ENCODE results near the gene RBM6. TPM values are rescaled to one million over a fixed set of nuclear protein-coding genes. Genes with fewer than 3 reads are reported as not detected.
"Not testable (repeated sequence)": the region's sequence is repeated elsewhere in the genome, so short reads cannot be mapped to it uniquely, and the experiment has no call there.

Gene RBM6
- total RNA-seq, 2 donors from 2014 or later: 53.4 to 62.6 TPM

GRCh38 chr3:49910409-49911123, 29.4 kb upstream of the RBM6 start:
- DNase-seq (ENCODE audit: low spot score): no peak
- intact Hi-C loops (cut with DNase I): no loop called here

- DNase-seq (ENCODE audit: low spot score): no peak
- intact Hi-C loops (cut with DNase I): no loop called here
Observed at GRCh38 chr3:49911124-49911420, 28.9 kb upstream of the RBM6 start.

GRCh38 chr3:49911611-49912010, 28.3 kb upstream of the RBM6 start:
- intact Hi-C loops (cut with DNase I): no loop called here
- no peak for DNase-seq (ENCODE audit: low spot score)

GRCh38 chr3:49912881-49913281, 27.1 kb upstream of the RBM6 start:
- DNase-seq (ENCODE audit: low spot score): no peak
- intact Hi-C loops (cut with DNase I): no loop called here

- intact Hi-C loops (cut with DNase I): no loop called here
- no peak for DNase-seq (ENCODE audit: low spot score)
Observed at GRCh38 chr3:49914906-49915305, 25.0 kb upstream of the RBM6 start.

- DNase-seq (ENCODE audit: low spot score): no peak
- intact Hi-C loops (cut with DNase I): no loop called here
Observed at GRCh38 chr3:49916686-49917085, 23.3 kb upstream of the RBM6 start.

- DNase-seq (ENCODE audit: low spot score); intact Hi-C loops (cut with DNase I): not testable (repeated sequence)
Observed at GRCh38 chr3:49917806-49918590, 22.0 kb upstream of the RBM6 start.

GRCh38 chr3:49924683-49925082, 15.3 kb upstream of the RBM6 start:
- DNase-seq (ENCODE audit: low spot score): no peak
- intact Hi-C loops (cut with DNase I): no loop called here

GRCh38 chr3:49925485-49925884, 14.5 kb upstream of the RBM6 start:
- no peak for DNase-seq (ENCODE audit: low spot score)
- intact Hi-C loops (cut with DNase I): no loop called here

- DNase-seq (ENCODE audit: low spot score): no peak
- intact Hi-C loops (cut with DNase I): no loop called here
Observed at GRCh38 chr3:49926117-49926728, 13.7 kb upstream of the RBM6 start.

- intact Hi-C loops (cut with DNase I): no loop called here
- no peak for DNase-seq (ENCODE audit: low spot score)
Observed at GRCh38 chr3:49927798-49928197, 12.2 kb upstream of the RBM6 start.

GRCh38 chr3:49928481-49929017, 11.4 kb upstream of the RBM6 start:
- DNase-seq (ENCODE audit: low spot score): no peak
- intact Hi-C loops (cut with DNase I): no loop called here

- peak; percentile 99 for DNase-seq (ENCODE audit: low spot score)
- intact Hi-C loops (cut with DNase I): loop anchor here in 1 of 2 donors (10.0 kb wide), 1 partner anchor 1355 kb away; no protein-coding TSS in a partner anchor
Observed at GRCh38 chr3:49929291-49930167, 10.4 kb upstream of the RBM6 start, which contains the start of gene MON1A. Gene MON1A, minus strand, starts transcription at chr3:49929811. Its CDS starts 16,465 bp downstream, at chr3:49913346.

GRCh38 chr3:49930168-49930690, 9.7 kb upstream of the RBM6 start:
- DNase-seq (ENCODE audit: low spot score): no peak
- intact Hi-C loops (cut with DNase I): loop anchor here in 1 of 2 donors (10.0 kb wide), 1 partner anchor 1355 kb away; no protein-coding TSS in a partner anchor

GRCh38 chr3:49930922-49931321, 9.0 kb upstream of the RBM6 start:
- DNase-seq (ENCODE audit: low spot score): no peak
- intact Hi-C loops (cut with DNase I): loop anchor here in 1 of 2 donors (10.0 kb wide), 1 partner anchor 1354 kb away; no protein-coding TSS in a partner anchor

- DNase-seq (ENCODE audit: low spot score): not testable (repeated sequence)
- intact Hi-C loops (cut with DNase I): loop anchor here in 1 of 2 donors (10.0 kb wide), 1 partner anchor 1353 kb away; no protein-coding TSS in a partner anchor
Observed at GRCh38 chr3:49932281-49932680, 7.7 kb upstream of the RBM6 start.

GRCh38 chr3:49937090-49937489, 2.9 kb upstream of the RBM6 start:
- DNase-seq (ENCODE audit: low spot score): no peak

GRCh38 chr3:49940667-49941249, 808 bp downstream of the RBM6 start:
- no peak for DNase-seq (ENCODE audit: low spot score)
- intact Hi-C loops (cut with DNase I): no loop called here

More at GRCh38 chr3:49937090-49937489, 2.9 kb upstream of the RBM6 start:
- intact Hi-C loops (cut with DNase I): loop anchor here in 1 of 2 donors (10.0 kb wide), 1 partner anchor 1348 kb away; no protein-coding TSS in a partner anchor

All from posterior vena cava (tissue), 2 donors.